Activated T-helper 1 cell treated with anti-CD3 and anti-CD28 coated beads, Interleukin-12 subunit alpha, Interleukin-12 subunit beta, Interleukin-2, Interleukin-4 antibody, amounts not matched to agents 30 ng/mL and 10 ng/mL and 1 ng/mL, durations not matched to agents 14 hours and 24 hours and 36 hours (primary cell): ENCODE results near the gene IGLL5. TPM values are rescaled to one million over a fixed set of nuclear protein-coding genes. Genes with fewer than 3 reads are reported as not detected.

Experiments
- DNase-seq: peaks from one replicate; pipeline ENCODE4 v3.0.0; 2021; ENCODE audit warnings: low spot score
- H3K27ac Mint-ChIP-seq: one replicate; pipeline ENCODE4 v1.8.0; 2021; ENCODE audit warnings: mild to moderate bottlenecking, mixed read lengths
- H3K27me3 Mint-ChIP-seq: one replicate; pipeline ENCODE4 v1.8.0; 2022; ENCODE audit warnings: mild to moderate bottlenecking, moderate library complexity, mixed read lengths; ENCODE audit not compliant: insufficient read depth
- H3K36me3 Mint-ChIP-seq: one replicate; pipeline ENCODE4 v1.8.0; 2021; ENCODE audit warnings: low read depth, mixed read lengths
- H3K4me1 Mint-ChIP-seq: one replicate; pipeline ENCODE4 v1.8.0; 2021; ENCODE audit warnings: low read depth, mixed read lengths
- H3K4me3 Mint-ChIP-seq: one replicate; pipeline ENCODE4 v1.8.0; 2021; ENCODE audit warnings: mild to moderate bottlenecking, moderate library complexity, mixed read lengths
- H3K9me3 Mint-ChIP-seq: one replicate; pipeline ENCODE4 v1.8.0; 2021; ENCODE audit warnings: mixed read lengths
- intact Hi-C: fragments of 100-400 bp; cut with micrococcal nuclease; formaldehyde crosslinking; loops from one replicate; pipeline ENCODE4 v1.15.1; 2024
- total RNA-seq: library from RNA; stranded (reverse); gene quantifications from 2 replicates; pipeline ENCODE4 v1.2.3, GENCODE V29; 2022

Gene IGLL5
- total RNA-seq, 1 donor from 2014 or later: not detected

DNA sequence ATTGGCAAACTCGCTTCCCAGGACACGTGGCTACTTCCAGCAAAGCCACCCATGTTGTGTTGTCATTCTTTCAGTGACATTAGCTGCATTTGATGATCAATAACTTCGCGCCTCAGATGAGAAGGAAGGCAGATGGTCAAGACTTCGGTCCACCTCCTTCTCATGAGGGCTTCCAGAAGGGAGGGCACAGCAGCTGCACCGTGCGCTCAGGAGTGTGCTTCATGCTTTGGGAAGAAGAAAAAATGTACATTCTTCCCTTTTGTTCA lies 25.3 kb downstream of the IGLL5 start:
- Mint-ChIP-seq H3K9me3 (no peaks in the 10 kb centered on the region), H3K4me1 (no peaks in the 10 kb centered on the region), H3K4me3 (no peak overlapping the region), H3K36me3 (no peaks in the 10 kb centered on the region), H3K27me3 (peaks cover 15% of the 10 kb centered on the region), H3K27ac (no peak overlapping the region)
- intact Hi-C loops: no loop called here
- DNase-seq: no peak

DNA sequence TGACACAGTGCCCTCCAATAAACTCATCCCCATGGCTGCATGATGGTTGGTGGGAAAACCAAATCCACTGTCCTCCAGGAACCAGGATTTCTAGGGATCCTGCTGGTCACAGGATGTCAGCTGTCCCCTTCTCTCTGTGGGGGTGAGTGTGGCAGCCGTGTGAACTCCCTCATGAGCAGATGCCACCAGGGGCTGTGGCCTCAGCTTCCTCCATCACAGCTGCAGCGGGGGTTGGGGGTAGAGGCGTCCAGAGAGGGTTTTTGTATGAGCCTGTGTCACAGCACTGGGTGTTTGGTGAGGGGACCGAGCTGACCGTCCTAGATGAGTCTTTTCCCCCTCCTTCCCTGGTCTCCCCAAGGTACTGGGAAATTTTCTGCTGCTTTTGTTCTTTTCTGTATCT lies 26.4 kb downstream of the IGLL5 start:
- Mint-ChIP-seq H3K27ac (no peak overlapping the region), H3K4me3 (no peak overlapping the region), H3K36me3 (no peaks in the 10 kb centered on the region), H3K27me3 (peaks cover 15% of the 10 kb centered on the region), H3K9me3 (no peaks in the 10 kb centered on the region), H3K4me1 (no peaks in the 10 kb centered on the region)
- intact Hi-C loops: no loop called here
- DNase-seq: no peak

DNA sequence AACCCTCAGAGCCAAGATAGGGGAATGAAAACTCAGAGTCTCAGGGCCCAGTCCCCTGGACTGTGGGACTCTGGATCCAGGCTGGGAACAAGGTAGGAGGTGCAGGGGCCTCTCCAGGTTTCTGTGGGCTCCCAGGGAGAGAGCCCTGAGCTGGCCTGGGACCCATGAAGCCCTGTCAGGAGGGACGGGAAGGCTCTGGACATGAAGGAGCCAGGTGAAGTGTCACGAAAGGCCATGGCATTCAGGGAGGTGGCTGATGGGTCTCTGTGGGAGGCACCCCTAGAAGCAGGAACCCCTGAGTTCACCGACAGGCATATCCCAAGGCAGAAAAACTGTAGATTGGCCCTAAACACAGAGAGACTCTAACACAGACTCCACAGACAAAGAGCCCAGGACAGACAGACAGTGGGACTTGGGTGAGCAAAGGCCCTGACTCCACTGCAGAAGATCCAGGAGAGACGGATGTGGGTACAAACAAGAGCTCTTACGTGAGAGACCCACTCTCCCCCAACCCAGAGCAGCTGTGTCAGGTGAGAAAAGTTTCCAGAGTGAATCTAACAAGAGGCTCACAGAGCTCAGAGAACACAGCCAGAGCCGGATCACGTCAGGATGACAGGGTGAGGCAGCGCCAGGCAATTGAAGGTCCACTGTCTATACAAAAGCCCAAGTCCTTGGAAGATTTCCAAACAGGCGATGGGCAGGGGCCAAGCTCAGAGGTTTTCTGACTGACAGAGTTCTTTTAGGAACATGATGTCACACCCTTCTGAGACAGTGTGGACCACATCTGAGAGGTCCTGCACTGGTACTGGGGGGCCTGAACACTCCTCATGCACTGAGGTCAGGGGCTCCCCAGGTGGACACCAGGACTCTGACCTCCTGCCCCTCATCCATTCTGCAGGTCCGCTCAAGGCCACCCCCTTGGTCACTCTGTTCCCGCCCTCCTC lies 27.4 kb downstream of the IGLL5 start:
- intact Hi-C loops: no loop called here
- no peaks in the 10 kb centered on the region for H3K9me3 Mint-ChIP-seq
- H3K4me1 Mint-ChIP-seq: no peaks in the 10 kb centered on the region
- no peak for DNase-seq
- H3K36me3 Mint-ChIP-seq: no peaks in the 10 kb centered on the region
- H3K27me3 Mint-ChIP-seq: peaks cover 15% of the 10 kb centered on the region
- no peak overlapping the region for H3K4me3 Mint-ChIP-seq
- H3K27ac Mint-ChIP-seq: no peak overlapping the region

DNA sequence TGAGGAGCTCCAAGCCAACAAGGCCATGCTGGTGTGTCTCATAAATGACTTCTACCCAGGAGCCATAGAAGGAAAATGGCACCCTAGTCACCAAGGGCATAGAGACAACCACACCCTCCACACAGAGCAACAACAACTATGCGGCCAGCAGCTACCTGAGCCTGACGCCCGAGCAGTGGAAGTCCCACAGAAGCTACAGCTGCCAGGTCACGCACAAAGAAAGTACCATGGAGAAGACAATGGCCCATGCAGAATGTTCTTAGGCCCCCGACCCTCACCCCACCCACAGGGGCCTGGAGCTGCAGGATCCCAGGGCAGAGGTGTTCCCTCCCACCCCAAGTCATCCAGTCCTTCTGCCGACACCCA lies 28.0 kb downstream of the IGLL5 start:
- DNase-seq: no peak
- no peaks in the 10 kb centered on the region for H3K36me3 Mint-ChIP-seq
- no peak overlapping the region for H3K27ac Mint-ChIP-seq

DNA sequence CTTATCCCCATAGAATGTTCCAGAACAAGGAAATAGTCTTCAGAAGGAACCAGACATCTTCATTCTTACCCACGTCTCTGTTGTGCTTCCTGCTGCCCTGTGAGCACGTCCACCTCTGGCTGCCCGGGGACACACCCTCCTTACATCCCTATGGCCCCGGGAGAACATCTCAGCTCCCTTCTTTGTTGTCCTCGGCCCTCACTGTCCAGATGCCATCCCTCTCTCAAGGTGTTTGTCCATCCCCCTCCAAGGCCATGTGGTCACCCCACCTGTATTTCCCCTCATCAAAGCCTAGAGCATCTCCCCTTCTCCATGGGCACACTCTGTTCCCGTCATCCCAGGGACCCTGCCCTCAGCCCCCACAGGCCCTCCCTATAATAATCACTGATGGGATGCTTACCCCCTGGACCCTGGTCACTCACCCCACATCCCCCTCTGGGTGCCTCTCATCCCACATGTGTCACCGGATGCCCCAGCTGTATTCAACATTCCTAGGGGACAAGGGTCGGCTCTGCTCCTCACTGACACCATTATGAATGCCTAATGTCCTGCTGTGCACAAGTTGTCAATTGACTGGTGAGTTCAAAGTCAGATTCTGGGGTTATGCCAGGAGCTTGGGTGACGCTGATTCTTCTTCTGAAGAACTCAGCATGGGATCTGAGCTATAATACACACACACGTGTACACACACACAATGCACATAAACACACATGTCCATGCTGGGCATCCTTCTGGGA lies 28.8 kb downstream of the IGLL5 start:
- Mint-ChIP-seq H3K27ac (no peak overlapping the region), H3K9me3 (no peaks in the 10 kb centered on the region)
- intact Hi-C loops: no loop called here

More for the DNA sequence above, 28.0 kb downstream of the IGLL5 start:
- H3K27me3 Mint-ChIP-seq: peaks cover 19% of the 10 kb centered on the region
- no peaks in the 10 kb centered on the region for H3K9me3 Mint-ChIP-seq
- H3K4me3 Mint-ChIP-seq: no peak overlapping the region
- intact Hi-C loops: no loop called here
- H3K4me1 Mint-ChIP-seq: no peaks in the 10 kb centered on the region

DNA sequence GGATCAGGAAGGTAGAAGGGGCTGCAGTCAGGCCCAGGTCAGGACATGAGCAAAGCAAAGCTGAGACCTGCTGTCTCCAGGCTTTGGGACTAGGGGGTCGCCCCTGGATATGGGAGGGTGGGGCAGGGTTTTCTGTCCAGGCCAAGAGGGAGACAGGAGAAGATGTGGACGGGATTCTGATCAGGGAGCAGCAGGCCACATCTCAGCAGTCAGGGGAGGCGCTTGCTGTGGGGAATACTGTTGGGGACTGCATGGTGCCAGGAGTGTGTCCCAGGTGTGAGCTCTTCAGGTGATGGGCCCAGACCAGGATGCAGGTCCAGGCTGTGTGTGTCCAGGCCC lies 29.3 kb downstream of the IGLL5 start:
- H3K9me3 Mint-ChIP-seq: no peaks in the 10 kb centered on the region
- peaks cover 19% of the 10 kb centered on the region for H3K27me3 Mint-ChIP-seq
- H3K4me3 Mint-ChIP-seq: no peak overlapping the region
- no peaks in the 10 kb centered on the region for H3K36me3 Mint-ChIP-seq
- DNase-seq: no peak
- intact Hi-C loops: no loop called here
- no peak overlapping the region for H3K27ac Mint-ChIP-seq
- H3K4me1 Mint-ChIP-seq: no peaks in the 10 kb centered on the region

More for the DNA sequence above, 28.8 kb downstream of the IGLL5 start:
- Mint-ChIP-seq H3K4me1 (no peaks in the 10 kb centered on the region), H3K36me3 (no peaks in the 10 kb centered on the region), H3K27me3 (peaks cover 19% of the 10 kb centered on the region), H3K4me3 (no peak overlapping the region)
- DNase-seq: no peak

DNA sequence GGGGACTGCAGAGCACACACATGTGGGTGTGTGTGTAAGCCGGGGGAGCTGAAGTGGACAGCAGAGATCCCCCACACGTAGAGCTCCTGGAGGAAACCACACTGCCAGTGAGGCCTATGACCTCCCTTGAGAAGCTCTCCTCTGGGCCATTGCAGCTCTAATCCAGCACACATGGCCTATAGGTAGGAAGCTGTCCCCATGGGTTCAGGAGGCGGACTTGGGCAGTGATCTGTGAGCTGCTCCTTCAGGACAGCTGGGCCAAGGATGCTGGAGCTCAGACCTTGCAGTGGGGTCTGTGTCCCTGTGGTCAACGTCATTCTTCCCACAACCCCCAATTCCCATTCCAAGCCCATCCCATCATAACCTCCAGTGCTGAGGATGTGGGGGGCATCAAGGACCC lies 29.8 kb downstream of the IGLL5 start:
- H3K27ac Mint-ChIP-seq: no peak overlapping the region
- H3K36me3 Mint-ChIP-seq: no peaks in the 10 kb centered on the region
- H3K9me3 Mint-ChIP-seq: no peaks in the 10 kb centered on the region
- H3K4me1 Mint-ChIP-seq: no peaks in the 10 kb centered on the region
- intact Hi-C loops: no loop called here
- DNase-seq: no peak
- peaks cover 16% of the 10 kb centered on the region for H3K27me3 Mint-ChIP-seq
- no peak overlapping the region for H3K4me3 Mint-ChIP-seq

DNA sequence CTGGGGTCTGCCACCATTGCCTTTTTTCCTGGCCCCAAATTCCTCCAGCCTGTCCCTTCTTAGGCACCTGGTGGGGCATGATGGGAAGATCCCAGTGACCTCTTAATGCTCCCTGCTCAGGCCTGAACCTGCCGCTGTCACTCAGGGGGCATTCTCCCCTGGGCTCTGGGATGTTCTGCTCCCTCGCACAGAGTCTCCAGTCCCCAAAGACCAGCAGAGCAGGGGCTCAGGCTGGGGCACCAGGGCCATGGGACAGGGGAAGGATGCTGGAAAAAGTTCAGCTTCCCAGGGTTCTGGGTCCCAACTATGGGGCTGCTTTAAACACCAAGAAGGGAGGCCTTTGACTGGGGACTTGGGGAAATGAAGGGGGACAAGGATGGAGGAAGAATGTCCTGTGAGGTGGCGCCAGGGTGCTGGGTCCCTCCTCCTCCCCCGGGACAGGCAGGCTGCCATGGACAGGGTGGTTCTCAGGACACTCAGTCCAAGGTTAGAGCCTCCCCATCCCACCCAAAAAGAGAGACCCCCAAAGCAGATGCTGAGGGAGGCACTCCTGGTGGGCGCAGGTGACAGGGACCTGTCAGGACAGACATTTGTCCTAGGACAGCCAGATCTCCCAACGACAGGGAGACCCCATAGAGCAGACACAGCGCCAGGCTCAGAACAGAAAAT lies 30.8 kb downstream of the IGLL5 start:
- intact Hi-C loops: no loop called here

DNA sequence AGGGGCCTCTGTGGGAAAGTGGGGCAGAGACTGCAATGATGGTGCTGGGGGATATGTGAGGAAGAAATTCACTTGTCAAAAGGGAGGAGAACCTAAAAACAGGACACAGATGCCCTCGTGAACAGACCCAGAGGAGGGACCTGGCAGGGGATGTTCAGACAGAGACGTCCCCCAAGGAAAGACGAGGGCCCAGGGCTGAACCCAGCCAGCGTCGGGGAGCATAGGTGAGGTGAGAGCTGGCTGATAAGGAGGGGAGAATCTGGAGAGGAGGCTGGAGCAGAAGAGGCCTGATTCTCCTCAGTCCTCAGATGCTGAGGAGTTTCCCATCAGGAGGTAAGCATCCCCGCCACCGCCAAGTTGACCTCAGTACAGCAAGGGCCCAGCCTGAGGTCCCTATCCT lies 31.4 kb downstream of the IGLL5 start:
- no peaks in the 10 kb centered on the region for H3K9me3 Mint-ChIP-seq
- peaks cover 14% of the 10 kb centered on the region for H3K27me3 Mint-ChIP-seq
- no peak overlapping the region for H3K27ac Mint-ChIP-seq
- no peak for DNase-seq
- intact Hi-C loops: no loop called here
- no peaks in the 10 kb centered on the region for H3K36me3 Mint-ChIP-seq
- H3K4me3 Mint-ChIP-seq: no peak overlapping the region
- H3K4me1 Mint-ChIP-seq: no peaks in the 10 kb centered on the region

More for the DNA sequence above, 30.8 kb downstream of the IGLL5 start:
- Mint-ChIP-seq H3K36me3 (no peaks in the 10 kb centered on the region), H3K9me3 (no peaks in the 10 kb centered on the region), H3K4me3 (no peak overlapping the region), H3K27me3 (peaks cover 14% of the 10 kb centered on the region), H3K27ac (no peak overlapping the region), H3K4me1 (no peaks in the 10 kb centered on the region)
- no peak for DNase-seq

DNA sequence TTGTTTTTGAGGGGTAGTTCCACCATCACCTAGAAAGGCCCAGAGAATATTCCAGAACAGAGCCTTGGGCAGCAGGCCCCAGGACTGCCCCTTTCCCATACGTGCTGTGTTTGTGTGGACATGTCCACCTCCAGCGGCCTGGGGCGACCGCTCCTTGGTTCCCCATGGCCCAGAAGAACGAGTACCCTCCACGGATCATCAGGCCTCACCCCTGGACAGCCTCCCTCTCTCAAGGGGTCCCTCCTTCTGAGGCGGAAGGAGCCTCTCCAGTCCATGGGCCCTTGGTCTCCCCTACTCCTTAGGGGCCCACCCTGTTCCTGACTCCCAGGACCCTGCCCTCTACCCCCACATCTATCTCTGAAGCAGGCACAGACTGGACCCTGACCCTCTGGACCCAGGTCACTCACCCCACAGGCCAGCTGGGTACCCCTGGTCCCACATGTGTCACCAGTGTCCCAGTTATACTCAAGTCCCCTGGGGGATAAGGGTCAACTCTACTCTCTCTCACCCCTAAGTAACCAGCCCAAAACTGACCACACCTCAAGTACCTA lies 32.6 kb downstream of the IGLL5 start:
- no peaks in the 10 kb centered on the region for H3K36me3 Mint-ChIP-seq
- no peak overlapping the region for H3K4me3 Mint-ChIP-seq
- intact Hi-C loops: no loop called here
- no peaks in the 10 kb centered on the region for H3K9me3 Mint-ChIP-seq
- DNase-seq: no peak
- H3K27ac Mint-ChIP-seq: no peak overlapping the region
- peaks cover 15% of the 10 kb centered on the region for H3K27me3 Mint-ChIP-seq
- H3K4me1 Mint-ChIP-seq: no peaks in the 10 kb centered on the region

DNA sequence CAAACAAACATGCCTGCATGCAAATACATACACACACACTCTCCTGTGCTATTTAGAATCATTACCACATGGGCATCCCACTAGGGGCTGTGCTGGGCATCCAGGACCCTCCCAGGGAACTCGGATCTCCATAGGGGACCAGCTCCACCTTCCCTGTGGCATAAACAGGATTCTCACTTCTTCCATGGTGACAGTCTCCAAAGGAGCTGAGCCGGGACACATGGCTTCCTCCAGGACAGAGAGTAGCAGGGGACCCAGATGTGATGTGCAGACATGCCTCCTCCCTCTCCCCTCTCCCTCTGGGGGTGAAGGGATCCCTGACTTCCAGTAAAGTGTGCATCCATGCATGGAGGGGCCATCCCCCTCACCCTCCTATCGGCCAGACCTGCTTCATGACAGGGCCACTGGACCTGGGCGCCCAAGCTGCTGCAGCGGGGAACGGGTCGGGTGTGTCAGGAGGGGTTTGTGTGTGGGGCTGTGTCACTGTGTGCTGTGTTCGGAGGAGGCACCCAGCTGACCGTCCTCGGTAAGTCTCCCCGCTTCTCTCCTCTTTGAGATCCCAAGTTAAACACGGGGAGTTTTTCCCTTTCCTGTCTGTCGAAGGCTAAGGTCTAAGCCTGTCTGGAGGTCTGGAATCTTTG lies 33.4 kb downstream of the IGLL5 start:
- H3K9me3 Mint-ChIP-seq: no peaks in the 10 kb centered on the region
- intact Hi-C loops: no loop called here
- H3K27me3 Mint-ChIP-seq: peaks cover 14% of the 10 kb centered on the region
- no peak overlapping the region for H3K27ac Mint-ChIP-seq
- DNase-seq: no peak
- H3K36me3 Mint-ChIP-seq: no peaks in the 10 kb centered on the region
- H3K4me3 Mint-ChIP-seq: no peak overlapping the region
- no peaks in the 10 kb centered on the region for H3K4me1 Mint-ChIP-seq

DNA sequence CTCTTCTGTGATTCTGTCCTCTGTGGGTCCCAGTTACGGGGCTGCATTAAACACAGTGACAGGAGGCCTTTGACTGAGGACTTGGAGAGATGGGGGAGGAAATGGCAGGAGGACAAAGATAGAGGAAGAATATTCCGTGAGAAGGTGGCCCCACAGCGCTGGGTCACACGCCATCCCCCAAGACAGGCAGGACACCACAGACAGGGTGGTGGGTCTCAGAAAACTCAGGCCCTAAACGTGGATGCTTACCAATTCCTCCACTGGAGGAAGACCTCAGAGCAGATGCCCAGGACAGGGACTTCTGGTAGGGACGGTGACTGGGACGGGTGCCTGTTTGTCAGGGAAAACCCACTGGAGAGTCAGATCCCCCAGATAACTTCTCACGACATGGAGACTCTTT lies 34.0 kb downstream of the IGLL5 start:
- Mint-ChIP-seq H3K27ac (no peak overlapping the region), H3K4me3 (no peak overlapping the region), H3K9me3 (no peaks in the 10 kb centered on the region), H3K36me3 (no peaks in the 10 kb centered on the region), H3K27me3 (peaks cover 14% of the 10 kb centered on the region), H3K4me1 (peaks cover 4% of the 10 kb centered on the region)
- intact Hi-C loops: no loop called here
- DNase-seq: no peak
